ENCODE measurements around the gene SEMA5A. TPM values are rescaled to one million over a fixed set of nuclear protein-coding genes. Genes with fewer than 3 reads are reported as not detected.

The SEMA5A gene
- total RNA-seq, 1 donor from 2014 or later: 1.6 TPM

GRCh38 chr5:9505225-9505624, 40.6 kb downstream of the SEMA5A start:
- DNase-seq (ENCODE audit: low read depth) (no peak), FAIRE-seq (no peak)
- H3K36me3 ChIP-seq (ENCODE audit: control insufficient read depth, insufficient read depth, low read length): no peaks in the 10 kb centered on the region
- no peak overlapping the region for H3K4me3 ChIP-seq (ENCODE audit: low read depth, low read length)
- no peak for TF ChIP-seq CTCF (IDR thresholded peaks at IDR 0.05; ENCODE audit: insufficient read depth, low read length, severe bottlenecking)
- H3K27me3 ChIP-seq (ENCODE audit: control insufficient read depth, insufficient read depth, low read length): no peaks in the 10 kb centered on the region

- FAIRE-seq (no peak), DNase-seq (ENCODE audit: low read depth) (no peak)
- no peak for TF ChIP-seq CTCF (IDR thresholded peaks at IDR 0.05; ENCODE audit: insufficient read depth, low read length, severe bottlenecking)
- no peak overlapping the region for H3K4me3 ChIP-seq (ENCODE audit: low read depth, low read length)
- no peaks in the 10 kb centered on the region for H3K36me3 ChIP-seq (ENCODE audit: control insufficient read depth, insufficient read depth, low read length)
- H3K27me3 ChIP-seq (ENCODE audit: control insufficient read depth, insufficient read depth, low read length): no peaks in the 10 kb centered on the region
Measured at GRCh38 chr5:9502864-9503263, 43.0 kb downstream of the SEMA5A start.

GRCh38 chr5:9502050-9502834, 43.6 kb downstream of the SEMA5A start:
- no peak for FAIRE-seq
- TF ChIP-seq CTCF (IDR thresholded peaks at IDR 0.05; ENCODE audit: insufficient read depth, low read length, severe bottlenecking): no peak
- no peaks in the 10 kb centered on the region for H3K27me3 ChIP-seq (ENCODE audit: control insufficient read depth, insufficient read depth, low read length)
- DNase-seq (ENCODE audit: low read depth): no peak
- H3K4me3 ChIP-seq (ENCODE audit: low read depth, low read length): no peak overlapping the region
- no peaks in the 10 kb centered on the region for H3K36me3 ChIP-seq (ENCODE audit: control insufficient read depth, insufficient read depth, low read length)

- no peak overlapping the region for H3K4me3 ChIP-seq (ENCODE audit: low read depth, low read length)
- no peaks in the 10 kb centered on the region for H3K27me3 ChIP-seq (ENCODE audit: control insufficient read depth, insufficient read depth, low read length)
- DNase-seq (ENCODE audit: low read depth) (no peak), FAIRE-seq (no peak)
- TF ChIP-seq CTCF (IDR thresholded peaks at IDR 0.05; ENCODE audit: insufficient read depth, low read length, severe bottlenecking): no peak
- H3K36me3 ChIP-seq (ENCODE audit: control insufficient read depth, insufficient read depth, low read length): no peaks in the 10 kb centered on the region
Measured at GRCh38 chr5:9500625-9501024, 45.2 kb downstream of the SEMA5A start.

GRCh38 chr5:9500193-9500592, 45.7 kb downstream of the SEMA5A start:
- FAIRE-seq (no peak), DNase-seq (ENCODE audit: low read depth) (no peak)
- Histone ChIP-seq H3K27me3 (ENCODE audit: control insufficient read depth, insufficient read depth, low read length) (no peaks in the 10 kb centered on the region), H3K36me3 (ENCODE audit: control insufficient read depth, insufficient read depth, low read length) (no peaks in the 10 kb centered on the region), H3K4me3 (ENCODE audit: low read depth, low read length) (no peak overlapping the region)
- no peak for TF ChIP-seq CTCF (IDR thresholded peaks at IDR 0.05; ENCODE audit: insufficient read depth, low read length, severe bottlenecking)

- no peak for DNase-seq (ENCODE audit: low read depth)
- no peak for FAIRE-seq
- no peaks in the 10 kb centered on the region for H3K27me3 ChIP-seq (ENCODE audit: control insufficient read depth, insufficient read depth, low read length)
Measured at GRCh38 chr5:9499498-9499876, 46.4 kb downstream of the SEMA5A start.

More at GRCh38 chr5:9499498-9499876, 46.4 kb downstream of the SEMA5A start:
- no peak overlapping the region for H3K4me3 ChIP-seq (ENCODE audit: low read depth, low read length)
- no peaks in the 10 kb centered on the region for H3K36me3 ChIP-seq (ENCODE audit: control insufficient read depth, insufficient read depth, low read length)
- no peak for TF ChIP-seq CTCF (IDR thresholded peaks at IDR 0.05; ENCODE audit: insufficient read depth, low read length, severe bottlenecking)

All from bronchial epithelial cell (primary cell).